Lower lobe of right lung (tissue), 2 donors: ENCODE measurements around the gene SSBP2. TPM values are rescaled to one million over a fixed set of nuclear protein-coding genes. Genes with fewer than 3 reads are reported as not detected.
"Not testable (repeated sequence)": the region's sequence is repeated elsewhere in the genome, so short reads cannot be mapped to it uniquely, and the experiment has no call there.

Experiments
- ATAC-seq, 2 donors: fragments of 200-7000 bp; cut with Tn5 transposase; one replicate each; pipeline ENCODE4 v1.9.1; 2020 to 2022; ENCODE audit warnings: mild to moderate bottlenecking in 2 of 2, moderate library complexity in 2 of 2
- DNase-seq: peaks from one replicate; pipeline ENCODE4 v3.0.0-alpha.2; 2020
- H3K27ac ChIP-seq: fragments of 200-600 bp; one replicate; pipeline ENCODE4 v1.8.0; 2022
- H3K27me3 ChIP-seq: fragments of 200-600 bp; one replicate; pipeline ENCODE4 v1.8.0; 2022; ENCODE audit warnings: low read depth
- H3K36me3 ChIP-seq: fragments of 200-600 bp; one replicate; pipeline ENCODE4 v1.8.0; 2022; ENCODE audit warnings: mild to moderate bottlenecking
- H3K4me1 ChIP-seq: fragments of 200-600 bp; one replicate; pipeline ENCODE4 v1.8.0; 2022
- H3K4me3 ChIP-seq: fragments of 200-600 bp; one replicate; pipeline ENCODE4 v1.8.0; 2022; ENCODE audit warnings: mild to moderate bottlenecking
- H3K9me3 ChIP-seq: fragments of 200-600 bp; one replicate; pipeline ENCODE4 v1.8.0; 2022
- intact Hi-C: fragments of 100-400 bp; cut with DNase I; formaldehyde crosslinking; loops from one replicate; pipeline ENCODE4 v1.11.0; 2022
- total RNA-seq: library from RNA; stranded (reverse); fragmentation: NEBNext Ultra II Directional; extraction: Animal tissue kit (Norgen Biotek cat#: 25700); gene quantifications from one replicate; pipeline ENCODE4 v1.2.1, GENCODE V29; 2021
- TF ChIP-seq, protein P1 (sequence below): fragments of 200-600 bp; IDR thresholded peaks from one replicate; pipeline ENCODE4 v1.8.0; 2022; ENCODE audit warnings: antibody characterized with exemption, mild to moderate bottlenecking
- donor health status: DM: no; HTN: yes; CAD: no; lungs with severe emphysema.

Gene SSBP2
- total RNA-seq, 1 donor from 2014 or later: 41.1 TPM

DNA sequence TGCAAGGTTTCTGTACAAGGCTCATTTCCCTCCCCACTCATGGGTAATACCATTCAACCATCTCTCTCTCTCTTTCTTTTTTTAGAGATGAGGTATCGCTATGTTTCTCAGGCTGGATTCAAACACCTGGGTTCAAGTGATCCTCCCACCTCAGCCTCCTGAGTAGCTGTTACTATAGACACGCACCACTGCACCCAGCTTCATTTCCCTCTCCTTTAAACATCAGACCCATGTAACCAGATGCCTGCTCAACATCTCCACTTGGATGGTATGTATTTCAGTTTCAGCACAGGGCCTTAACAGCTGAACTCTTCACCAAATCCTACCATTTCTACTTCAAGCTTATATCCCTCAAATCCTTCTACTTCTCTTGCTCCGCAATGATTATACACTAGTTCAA is 117.4 kb downstream of the SSBP2 start:
- no peaks in the 10 kb centered on the region for H3K9me3 ChIP-seq
- no peaks in the 10 kb centered on the region for H3K27me3 ChIP-seq
- intact Hi-C loops: no loop called here
- H3K4me1 ChIP-seq: no peaks in the 10 kb centered on the region
- no peak for DNase-seq
- no peaks in the 10 kb centered on the region for H3K36me3 ChIP-seq
- no peak overlapping the region for H3K4me3 ChIP-seq
- no peak overlapping the region for H3K27ac ChIP-seq
- TF ChIP-seq, protein P1, sequence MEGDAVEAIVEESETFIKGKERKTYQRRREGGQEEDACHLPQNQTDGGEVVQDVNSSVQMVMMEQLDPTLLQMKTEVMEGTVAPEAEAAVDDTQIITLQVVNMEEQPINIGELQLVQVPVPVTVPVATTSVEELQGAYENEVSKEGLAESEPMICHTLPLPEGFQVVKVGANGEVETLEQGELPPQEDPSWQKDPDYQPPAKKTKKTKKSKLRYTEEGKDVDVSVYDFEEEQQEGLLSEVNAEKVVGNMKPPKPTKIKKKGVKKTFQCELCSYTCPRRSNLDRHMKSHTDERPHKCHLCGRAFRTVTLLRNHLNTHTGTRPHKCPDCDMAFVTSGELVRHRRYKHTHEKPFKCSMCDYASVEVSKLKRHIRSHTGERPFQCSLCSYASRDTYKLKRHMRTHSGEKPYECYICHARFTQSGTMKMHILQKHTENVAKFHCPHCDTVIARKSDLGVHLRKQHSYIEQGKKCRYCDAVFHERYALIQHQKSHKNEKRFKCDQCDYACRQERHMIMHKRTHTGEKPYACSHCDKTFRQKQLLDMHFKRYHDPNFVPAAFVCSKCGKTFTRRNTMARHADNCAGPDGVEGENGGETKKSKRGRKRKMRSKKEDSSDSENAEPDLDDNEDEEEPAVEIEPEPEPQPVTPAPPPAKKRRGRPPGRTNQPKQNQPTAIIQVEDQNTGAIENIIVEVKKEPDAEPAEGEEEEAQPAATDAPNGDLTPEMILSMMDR: no peak
- no peak for ATAC-seq

DNA sequence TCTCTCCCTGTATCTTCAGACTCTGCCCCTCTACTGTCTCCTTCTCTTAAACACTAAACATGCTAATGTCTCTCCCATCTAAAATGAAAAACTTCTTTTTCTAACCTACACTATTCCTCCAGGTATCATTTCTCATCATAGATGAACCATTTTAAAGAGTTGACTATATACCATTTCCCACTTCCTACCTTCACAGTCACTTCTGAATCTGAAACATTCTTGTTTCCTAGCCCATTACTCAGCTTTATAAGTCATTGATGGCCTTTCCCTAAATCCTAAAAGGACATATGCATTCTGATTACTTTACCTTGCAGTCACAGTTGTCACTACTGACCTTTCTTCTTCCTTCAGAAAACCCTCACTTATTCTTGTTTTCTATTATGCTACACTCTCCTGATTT is 118.2 kb downstream of the SSBP2 start:
- no peak for ATAC-seq
- Histone ChIP-seq H3K27ac (no peak overlapping the region), H3K9me3 (no peaks in the 10 kb centered on the region), H3K36me3 (no peaks in the 10 kb centered on the region), H3K4me1 (no peaks in the 10 kb centered on the region), H3K4me3 (no peak overlapping the region), H3K27me3 (no peaks in the 10 kb centered on the region)
- intact Hi-C loops: no loop called here
- no peak for DNase-seq
- TF ChIP-seq, protein P1: no peak

DNA sequence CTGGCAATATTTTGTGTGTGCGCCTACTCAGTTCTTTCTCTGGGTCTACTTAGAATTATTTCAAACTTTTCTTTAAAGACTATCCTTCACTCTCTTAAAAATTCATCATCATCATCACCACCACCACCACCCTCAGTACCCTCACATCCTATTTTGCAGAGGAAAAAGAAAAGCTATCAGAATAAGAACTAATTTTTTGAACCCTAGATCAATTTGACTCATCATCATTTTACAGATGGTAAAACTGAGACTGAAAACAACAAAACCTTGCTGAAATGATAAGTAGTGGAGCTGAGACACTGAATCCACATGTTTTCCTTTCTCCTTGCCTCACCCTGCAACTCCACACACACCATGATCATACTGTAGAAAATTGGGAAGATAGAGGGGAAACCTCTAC is 119.3 kb downstream of the SSBP2 start:
- H3K36me3 ChIP-seq: no peaks in the 10 kb centered on the region
- no peak overlapping the region for H3K4me3 ChIP-seq
- TF ChIP-seq, protein P1: no peak
- H3K9me3 ChIP-seq: no peaks in the 10 kb centered on the region
- no peaks in the 10 kb centered on the region for H3K27me3 ChIP-seq
- DNase-seq (no peak), ATAC-seq (no peak)
- intact Hi-C loops: no loop called here
- no peaks in the 10 kb centered on the region for H3K4me1 ChIP-seq
- no peak overlapping the region for H3K27ac ChIP-seq

DNA sequence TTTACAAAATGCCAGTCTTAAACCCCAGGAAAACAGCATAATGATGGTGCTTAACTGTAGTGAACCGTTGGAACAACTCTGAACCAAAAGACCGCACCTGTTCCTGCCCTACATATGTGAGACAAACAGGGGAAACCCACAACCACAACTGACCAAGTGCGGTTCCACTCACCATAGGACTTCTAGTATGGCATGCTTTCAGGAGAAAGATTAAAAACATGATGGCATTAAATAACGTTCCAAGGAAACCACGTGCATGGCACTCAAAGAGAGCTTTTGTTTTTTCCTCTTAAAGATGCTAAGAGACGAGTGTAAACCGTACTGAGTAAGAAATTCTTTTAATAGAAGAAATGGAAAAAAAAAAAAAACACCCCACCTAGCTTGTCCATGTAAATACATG is 119.8 kb downstream of the SSBP2 start:
- H3K9me3 ChIP-seq: no peaks in the 10 kb centered on the region
- no peak overlapping the region for H3K4me3 ChIP-seq
- H3K36me3 ChIP-seq: no peaks in the 10 kb centered on the region
- DNase-seq (no peak), ATAC-seq (no peak)
- TF ChIP-seq, protein P1: no peak
- H3K27me3 ChIP-seq: no peaks in the 10 kb centered on the region
- H3K27ac ChIP-seq: no peak overlapping the region
- no peaks in the 10 kb centered on the region for H3K4me1 ChIP-seq
- intact Hi-C loops: no loop called here

DNA sequence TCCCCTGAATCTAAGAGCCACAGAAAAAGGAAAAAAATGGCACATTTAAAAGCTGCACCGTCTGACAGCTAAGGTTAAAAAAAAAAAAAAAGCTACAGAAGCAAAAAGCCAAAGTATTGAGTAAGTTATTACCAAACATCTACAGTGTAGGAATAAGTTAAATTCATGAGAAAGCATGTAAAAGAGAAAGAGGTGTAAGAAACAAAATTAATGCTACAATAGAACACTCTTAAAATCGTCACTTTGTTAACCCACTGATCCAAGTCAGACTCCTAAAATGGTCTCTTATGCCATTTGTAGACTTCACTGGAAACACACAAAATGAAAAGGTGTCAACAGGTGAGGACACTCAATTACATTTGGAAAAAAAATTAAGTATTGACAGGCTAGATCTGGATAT is 120.2 kb downstream of the SSBP2 start:
- Histone ChIP-seq H3K27ac (no peak overlapping the region), H3K27me3 (no peaks in the 10 kb centered on the region), H3K36me3 (no peaks in the 10 kb centered on the region), H3K9me3 (no peaks in the 10 kb centered on the region), H3K4me1 (no peaks in the 10 kb centered on the region), H3K4me3 (no peak overlapping the region)
- no peak for DNase-seq
- TF ChIP-seq, protein P1: no peak
- intact Hi-C loops: no loop called here
- ATAC-seq: no peak

DNA sequence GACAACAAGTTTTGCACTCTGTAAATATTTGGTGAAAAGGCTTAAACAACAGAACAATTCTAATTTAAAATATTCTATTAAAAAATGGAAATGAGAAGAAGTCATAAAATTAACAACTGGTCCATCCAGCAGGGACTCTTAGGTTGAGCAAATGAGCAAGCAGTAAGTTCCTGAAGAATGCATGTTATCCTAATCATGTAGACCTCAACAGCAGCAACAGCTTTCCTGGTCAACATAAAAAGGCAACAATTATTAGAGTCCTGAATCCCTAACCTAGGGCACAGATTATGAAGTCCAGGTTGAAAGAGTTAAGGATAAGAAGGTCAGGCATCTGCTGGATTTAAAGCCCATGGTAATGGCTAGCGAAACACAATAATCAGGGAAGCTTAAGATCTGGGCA is 120.9 kb downstream of the SSBP2 start:
- ATAC-seq (no peak), DNase-seq (no peak)
- Histone ChIP-seq H3K9me3 (no peaks in the 10 kb centered on the region), H3K36me3 (no peaks in the 10 kb centered on the region), H3K27ac (no peak overlapping the region), H3K4me3 (no peak overlapping the region), H3K4me1 (no peaks in the 10 kb centered on the region), H3K27me3 (no peaks in the 10 kb centered on the region)
- TF ChIP-seq, protein P1: no peak
- intact Hi-C loops: no loop called here

DNA sequence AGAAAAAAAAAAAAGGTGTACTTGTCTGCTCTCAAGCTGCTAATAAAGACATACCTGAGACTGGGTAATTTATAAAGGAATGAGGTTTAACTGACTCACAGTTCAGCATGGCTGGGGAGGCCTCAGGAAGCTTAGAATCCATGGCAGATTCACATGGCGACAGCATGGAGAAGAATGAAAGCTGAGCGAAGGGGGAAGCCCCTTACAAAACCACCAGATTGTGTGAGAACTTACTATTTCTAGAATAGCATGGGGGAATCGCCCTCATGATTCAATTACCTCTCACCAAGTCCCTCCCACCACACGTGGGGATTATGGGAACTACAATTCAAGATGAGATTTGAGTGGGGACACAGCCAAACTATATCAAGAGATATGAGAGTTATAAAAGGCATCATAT is 122.8 kb downstream of the SSBP2 start:
- H3K36me3 ChIP-seq, ATAC-seq, H3K4me1 ChIP-seq, intact Hi-C loops, H3K27me3 ChIP-seq, H3K27ac ChIP-seq, DNase-seq, H3K4me3 ChIP-seq, H3K9me3 ChIP-seq: not testable (repeated sequence)
